Fibroblast of skin of right biceps (primary cell): ENCODE results near the gene OLFM1.
"Not testable (repeated sequence)": the region's sequence is repeated elsewhere in the genome, so short reads cannot be mapped to it uniquely, and the experiment has no call there.

Experiments used
- DNase-seq: peaks from one replicate; pipeline ENCODE4 v3.0.0-alpha.2; 2013

OLFM1 gene

DNA sequence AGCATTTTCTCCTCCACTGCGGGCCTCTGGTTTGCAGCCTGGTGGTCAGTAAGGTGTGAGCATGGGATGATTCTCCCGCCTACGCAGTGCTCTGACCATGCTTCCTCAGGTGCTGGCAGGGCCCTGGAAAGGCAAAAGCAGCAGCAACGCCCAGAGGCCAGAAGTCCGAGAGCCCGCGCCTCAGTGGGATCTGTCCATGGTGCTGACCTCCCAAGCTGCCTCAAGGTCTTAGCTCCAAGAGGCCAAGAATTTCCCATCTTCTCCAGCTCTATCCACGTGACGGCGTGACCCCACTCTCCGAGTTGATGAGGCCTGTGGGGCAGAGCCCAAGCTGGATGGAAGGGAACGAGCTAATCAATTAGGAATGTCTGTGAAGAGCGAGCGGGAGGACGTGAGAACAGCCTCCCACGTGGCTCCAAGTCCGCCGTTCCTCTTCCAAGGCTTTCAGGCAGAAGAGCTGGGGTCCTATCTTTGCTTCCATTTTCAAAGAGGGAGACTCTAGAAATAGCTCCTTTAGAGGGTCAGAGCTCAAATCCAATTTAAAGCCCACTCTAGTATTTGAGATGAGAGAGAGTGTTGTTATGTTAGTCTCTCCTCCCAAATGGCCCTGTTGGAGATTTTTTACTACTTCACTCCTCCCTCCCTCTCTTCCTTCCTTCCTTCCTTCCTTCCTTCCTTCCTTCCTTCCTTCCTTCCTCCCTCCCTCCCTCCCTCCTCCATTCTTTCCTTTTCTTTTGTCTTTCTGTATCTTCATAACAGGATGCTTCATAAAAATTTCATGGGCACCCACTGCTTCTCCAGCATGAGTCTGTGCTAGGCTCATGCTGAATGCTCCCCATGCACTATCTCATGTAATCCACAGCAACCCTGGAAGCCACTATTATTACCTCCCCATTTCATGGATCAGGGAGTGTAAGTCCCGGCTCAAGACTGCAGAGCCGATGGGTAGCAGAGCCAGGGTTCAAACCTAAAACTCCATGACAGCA lies 69.3 kb downstream of the OLFM1 start:
- peak; percentile 28 for DNase-seq

DNA sequence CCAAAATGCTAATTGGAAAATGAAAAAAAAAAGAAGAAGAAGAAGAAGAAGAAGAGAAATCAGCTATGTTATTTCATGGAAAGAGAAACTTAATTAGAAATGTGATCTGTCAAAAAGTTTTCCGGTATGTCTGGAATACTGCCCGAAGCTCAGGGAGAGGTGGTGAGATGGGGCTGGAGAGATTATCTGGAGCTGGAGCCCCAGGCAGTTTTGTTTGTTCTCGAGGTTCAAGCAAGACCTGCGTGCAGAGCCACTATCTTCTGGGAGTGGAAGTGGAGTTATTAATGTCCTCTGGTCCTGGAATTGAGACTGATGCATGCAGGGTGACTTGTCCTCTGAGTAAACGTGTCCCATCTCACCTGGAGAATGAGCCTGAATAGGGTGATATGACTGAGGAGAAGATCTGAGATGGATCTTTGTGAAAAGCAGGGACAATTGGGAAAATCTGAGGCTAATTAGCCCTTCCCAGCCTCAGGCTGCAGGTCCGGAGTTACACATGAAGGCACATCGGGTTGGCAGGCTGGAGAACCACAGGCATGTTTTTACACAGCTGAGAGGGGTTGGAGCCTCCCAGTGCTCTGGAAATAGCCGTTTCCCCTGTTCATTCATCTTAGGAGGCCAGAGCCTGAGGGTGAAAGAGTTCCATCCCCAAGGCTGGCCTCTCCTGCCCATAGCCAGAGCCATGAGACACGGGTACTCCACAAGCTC lies 70.5 kb downstream of the OLFM1 start:
- DNase-seq = no peak

DNA sequence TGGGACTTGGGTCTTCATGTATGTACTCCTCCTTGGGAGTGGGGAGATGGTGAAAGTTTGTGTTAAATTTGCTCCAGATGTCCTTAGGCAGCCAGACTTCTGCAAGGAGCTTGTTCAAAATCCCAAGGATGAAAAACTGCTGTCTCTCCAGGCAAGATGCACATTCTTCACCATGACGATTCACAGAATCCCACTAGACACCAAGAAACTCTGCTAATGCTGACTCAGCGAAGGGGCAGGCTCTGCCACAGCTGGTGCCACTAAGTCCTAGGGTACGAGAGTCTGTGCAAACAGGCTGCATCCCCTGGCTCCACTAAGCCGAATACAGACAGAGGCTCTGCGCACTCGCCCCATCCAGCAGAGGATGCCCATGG lies 71.1 kb downstream of the OLFM1 start:
- DNase-seq = no peak

DNA sequence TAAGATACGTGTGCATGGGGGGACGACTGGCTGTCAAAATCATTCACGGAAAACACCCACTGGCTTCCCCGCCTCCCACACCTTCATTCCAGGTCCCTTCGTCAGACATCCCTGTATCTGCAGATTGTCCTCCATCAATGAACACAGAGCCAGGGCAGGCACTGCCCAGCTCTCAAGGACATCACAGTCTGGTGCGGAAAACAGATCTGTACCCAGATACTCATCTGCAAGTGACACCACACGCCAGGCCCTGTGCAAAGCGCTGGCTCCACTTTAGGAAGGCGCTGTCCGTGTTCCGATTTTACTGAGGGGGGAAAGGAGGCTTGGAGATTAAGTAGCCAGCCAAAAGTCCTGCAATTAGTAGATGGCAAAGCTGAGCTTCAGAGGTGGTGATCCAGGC lies 72.3 kb downstream of the OLFM1 start:
- no peak for DNase-seq

DNA sequence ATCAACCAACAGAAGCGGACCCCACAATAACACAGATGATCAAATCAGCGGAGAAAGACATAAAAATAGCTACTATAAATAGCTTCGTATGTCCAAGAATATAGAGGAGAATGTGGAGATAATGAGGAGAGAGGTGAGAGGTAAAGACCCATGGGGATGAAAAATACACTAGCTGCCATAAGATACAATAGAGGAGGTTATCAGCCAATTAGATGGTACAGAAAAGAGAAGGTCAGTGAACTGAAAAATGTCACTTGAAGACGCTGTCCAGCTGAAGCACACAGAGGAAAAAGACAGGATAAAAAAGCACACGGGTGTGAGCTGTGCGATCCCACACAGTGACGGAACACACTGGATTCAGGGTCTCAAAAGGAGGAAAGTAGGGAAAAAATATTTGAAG lies 73.4 kb downstream of the OLFM1 start:
- no peak for DNase-seq

DNA sequence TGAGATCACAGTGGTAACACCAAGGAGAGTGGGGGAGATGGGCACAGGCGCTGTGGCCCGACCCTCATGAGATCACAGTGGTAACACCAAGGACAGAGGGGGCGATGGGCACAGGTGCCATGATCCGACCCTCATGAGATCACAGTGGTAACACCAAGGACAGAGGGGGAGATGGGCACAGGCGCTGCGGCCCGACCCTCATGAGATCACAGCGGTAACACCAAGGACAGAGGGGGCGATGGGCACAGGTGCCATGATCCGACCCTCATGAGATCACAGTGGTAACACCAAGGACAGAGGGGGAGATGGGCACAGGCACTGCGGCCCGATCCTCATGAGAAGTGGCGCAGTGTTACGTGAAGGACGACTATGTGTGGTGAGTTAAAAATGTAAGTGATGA lies 75.1 kb downstream of the OLFM1 start:
- DNase-seq = not testable (repeated sequence)

DNA sequence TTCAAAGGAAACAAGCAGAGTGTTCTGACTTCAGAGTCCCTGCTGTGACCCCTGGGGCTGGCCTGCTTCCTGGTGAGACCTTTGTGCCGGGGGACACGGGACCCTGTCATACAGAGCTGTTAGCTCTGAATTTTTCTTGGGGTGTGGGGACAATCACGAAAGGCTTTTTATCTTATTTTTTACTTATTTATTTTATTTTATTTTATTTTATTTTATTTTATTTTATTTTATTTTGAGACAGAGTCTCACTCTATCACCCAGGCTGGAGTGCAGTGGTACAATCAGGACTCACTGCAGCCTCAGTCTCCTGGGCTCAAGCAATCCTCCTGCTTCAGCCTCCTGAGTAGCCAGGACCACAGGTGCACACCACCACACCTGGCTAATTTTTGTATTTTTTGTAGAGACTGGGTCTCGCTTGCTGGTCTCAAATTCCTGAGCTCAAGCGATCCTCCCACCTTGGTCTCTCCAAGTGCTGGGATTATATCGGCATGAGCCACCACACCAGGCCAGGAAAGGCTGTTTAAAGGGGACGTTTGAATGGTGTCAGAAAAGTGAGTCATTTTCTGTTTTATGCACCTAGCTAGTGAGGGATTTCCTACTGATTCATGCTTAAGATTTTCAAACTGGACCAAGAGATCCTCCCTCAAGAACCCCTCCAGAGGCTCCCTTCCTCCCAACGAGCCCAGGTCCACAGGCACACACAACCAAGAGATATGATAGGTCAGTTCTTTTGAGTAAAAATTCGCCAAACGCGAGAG lies 75.7 kb downstream of the OLFM1 start:
- no peak for DNase-seq

DNA sequence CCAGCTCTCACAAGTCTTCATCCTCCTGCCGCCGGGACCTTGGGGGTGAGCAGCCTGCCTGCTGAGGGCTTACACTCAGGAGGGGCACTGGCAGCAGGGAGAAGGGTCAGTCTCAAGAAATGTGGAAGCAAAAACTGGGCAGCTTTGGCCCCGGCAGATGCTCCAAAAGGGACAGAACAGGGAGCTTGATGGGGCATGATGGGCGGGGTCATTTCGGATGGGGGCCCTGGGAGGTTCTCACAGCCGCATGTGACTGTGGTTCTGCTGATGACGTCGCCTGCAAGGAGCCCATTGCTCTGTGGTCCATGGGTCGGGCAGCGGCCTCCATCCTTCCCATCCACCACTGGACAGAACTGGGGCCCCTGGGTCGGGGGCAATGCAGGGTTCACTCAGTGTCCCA lies 76.6 kb downstream of the OLFM1 start:
- no peak for DNase-seq

DNA sequence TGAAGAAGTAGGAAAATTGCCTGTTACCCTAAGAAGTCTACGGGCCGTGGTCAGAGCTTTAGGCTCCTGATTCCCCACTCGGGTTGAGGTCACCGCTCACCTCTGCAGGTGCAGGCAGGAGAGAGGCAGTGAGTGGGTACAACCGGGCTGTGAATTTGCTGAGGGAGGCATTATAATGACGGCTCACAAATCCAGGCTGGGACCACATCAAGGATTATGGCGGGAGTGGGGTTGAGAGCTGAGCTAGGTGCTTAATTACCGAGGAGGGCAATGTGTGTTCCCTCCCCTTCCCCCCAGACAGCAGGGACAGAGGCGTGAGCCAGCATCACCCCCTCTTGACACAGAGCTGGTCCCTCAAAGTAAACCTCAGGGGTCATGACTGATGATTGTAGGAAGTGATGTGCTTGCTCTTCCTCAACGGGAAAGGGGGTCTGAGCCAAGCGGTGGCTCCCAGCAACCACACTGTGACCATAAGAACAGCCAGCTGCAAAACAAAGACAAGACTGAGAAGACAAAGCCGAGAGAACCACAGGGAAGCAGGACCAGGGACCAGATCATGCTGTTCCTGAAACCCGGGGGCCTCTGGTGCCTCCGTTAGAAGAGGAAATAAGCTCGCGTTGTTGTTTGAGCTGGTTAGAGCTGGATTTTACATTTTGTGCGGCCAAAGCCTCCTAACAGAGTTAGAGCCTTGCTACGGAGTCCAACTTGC lies 77.7 kb downstream of the OLFM1 start:
- DNase-seq = no peak

DNA sequence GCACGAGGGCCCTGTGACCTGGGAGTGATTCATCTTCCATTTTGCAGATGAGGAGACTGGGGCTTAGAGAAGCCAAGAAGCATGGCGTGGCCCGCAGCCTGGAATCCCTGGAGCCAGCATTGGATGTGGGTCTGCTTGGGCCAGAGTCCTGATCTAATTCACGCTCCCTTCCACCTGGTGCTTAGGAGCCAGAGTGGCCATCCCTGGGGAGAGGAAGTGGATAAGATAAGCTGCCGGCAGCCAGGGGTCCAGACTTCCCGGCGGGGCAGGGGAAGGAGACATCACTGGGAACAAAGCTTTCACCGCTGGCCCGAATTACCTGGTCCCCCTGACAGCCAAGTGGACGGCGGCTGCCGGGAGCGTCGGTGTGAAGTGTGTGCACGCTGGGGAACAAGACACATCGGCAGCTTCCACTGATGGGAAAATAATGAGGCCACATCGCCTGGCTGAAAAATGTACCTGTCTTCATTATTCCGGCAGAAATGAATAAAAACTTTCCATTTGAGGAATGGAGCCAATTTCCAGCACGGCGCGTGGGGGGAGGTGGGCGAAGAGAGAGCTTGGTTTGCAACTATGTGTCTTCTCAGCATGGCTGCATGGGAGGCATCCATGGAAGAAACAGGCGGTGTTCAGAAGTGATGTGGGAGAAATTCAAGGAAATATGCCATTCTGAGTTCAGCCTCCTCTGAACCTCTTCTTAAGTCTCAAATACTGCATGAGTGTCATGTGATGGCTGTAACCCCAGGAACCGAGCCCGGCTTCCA lies 78.5 kb downstream of the OLFM1 start:
- no peak for DNase-seq

DNA sequence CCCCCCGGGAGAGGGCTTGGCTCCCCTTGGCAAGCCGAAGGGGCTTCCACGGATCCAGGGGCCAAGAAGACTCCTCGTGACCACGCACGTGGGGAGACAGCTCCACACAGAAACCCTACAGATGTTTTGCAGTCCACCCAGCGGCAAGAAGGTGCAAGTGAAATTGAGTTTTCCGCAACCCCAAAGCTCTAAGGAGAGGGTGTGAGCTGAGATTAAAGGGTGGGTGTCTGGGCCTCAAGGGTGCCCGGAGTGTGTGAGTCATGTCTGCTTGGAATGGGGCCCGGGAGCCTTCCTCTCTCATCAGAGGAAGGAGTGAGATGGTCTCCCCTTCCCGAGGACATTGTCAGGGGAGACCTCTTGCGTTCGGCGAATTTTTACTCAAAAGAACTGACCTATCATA lies 79.1 kb downstream of the OLFM1 start:
- no peak for DNase-seq

DNA sequence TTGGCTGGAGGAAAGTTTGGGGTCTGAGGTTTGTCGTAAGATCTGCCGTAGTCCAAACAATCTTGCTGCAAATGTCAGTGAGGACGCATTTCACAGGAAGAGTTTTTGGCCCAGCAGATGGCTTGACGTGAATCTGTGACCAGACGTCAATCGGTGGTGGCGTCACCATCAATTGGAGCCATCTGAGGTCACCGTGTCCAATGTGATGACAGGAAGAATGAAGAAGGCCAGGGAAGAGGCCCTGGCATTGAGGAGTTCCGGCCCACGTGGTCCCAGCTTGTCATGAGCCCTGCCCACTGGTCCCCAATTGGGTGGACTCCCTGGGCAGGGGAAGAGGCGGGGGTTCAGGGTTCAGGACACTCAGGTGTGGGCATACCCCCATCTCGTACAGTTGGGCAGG lies 79.9 kb downstream of the OLFM1 start:
- no peak for DNase-seq

DNA sequence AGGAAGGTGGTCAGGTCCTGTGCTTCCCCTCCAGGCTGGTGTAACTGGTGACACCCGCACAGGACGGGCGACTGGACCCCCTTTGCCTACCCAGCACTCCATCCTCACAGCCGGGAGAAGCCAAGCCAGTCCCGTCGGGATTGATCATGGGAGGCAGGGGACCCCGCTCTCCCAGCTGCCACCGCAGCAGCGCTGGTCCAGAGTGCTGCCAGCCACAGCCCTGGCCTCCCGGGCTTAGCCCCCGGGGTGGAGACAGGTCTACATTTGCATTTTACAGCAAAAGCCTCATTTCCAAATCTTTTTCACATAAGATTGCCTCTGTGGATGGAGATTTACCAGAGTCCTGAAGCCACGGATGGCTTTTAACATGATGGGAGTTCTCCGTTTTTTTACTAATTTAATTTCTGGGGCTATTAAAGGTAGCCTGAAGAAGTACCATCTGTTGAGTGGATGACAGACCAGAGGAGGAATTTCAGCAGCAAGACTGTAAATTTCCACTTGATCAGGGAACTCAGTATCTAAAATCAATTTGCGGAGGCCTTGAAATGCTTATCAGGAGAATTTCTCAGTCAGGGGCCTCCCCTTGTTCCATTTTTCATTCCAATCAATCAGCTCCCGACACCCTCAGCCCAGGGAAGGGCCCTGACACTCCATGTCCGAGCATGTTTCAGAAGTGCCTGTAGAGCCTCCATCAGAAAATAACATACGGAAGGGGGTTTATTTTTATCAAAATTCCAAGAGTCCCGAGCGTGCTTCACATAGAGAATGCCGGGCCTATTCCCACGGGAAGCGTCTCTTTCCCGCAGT lies 80.6 kb downstream of the OLFM1 start:
- no peak for DNase-seq

DNA sequence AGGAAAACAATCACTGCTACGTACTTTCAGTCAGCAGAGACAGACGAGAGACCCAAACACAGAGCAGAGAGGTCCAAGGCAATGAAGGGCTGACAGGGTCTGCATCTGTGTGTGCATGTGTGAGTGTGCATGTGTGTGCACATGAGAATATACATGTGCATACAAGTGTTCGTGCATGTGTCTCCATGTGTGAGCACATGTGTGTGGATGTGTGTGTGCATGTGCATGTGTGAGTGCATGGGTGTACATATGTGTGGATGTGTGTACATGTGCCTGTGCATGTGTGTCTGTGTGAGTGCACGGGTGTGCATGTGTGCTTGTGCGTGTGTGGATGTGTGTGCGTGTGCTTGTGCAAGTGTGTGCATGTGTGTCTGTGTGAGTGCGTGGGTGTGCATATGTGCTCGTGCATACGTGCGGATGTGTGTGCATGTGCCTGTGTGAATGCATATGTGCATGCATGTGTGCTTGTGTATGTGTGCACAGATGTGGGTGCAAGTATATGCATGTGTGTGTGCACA lies 82.3 kb downstream of the OLFM1 start:
- DNase-seq = no peak

DNA sequence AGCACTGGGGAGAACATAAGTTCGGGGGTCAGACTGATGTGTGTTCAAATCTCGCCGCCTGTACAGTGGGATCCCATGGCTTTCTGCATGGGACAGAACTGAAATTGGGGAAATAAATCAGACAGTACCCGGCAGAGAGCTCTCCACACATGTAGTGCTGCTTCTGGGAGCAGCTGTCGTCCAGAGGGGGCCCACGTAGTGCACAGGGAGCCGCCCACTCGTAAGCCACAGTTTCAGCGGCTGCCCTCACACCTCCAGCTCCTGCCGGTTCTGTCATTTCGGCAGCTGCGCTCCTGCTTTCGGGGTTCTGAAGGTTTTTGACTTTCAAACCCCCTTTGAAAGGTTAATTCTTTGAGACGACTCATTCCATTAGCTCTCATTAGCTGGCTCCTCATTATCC lies 83.1 kb downstream of the OLFM1 start:
- DNase-seq = no peak
